H9 (cell line): ENCODE results near the gene SLC17A3. TPM values are rescaled to one million over a fixed set of nuclear protein-coding genes. Genes with fewer than 3 reads are reported as not detected.

Experiments
- DNase-seq: peaks from one replicate; pipeline ENCODE4 v3.0.0-alpha.2; 2017
- H2AFZ ChIP-seq: one replicate; pipeline ENCODE4 v1.6.1; 2013; ENCODE audit warnings: mild to moderate bottlenecking, low read length, control low read depth, moderate library complexity
- H2AK5ac ChIP-seq: 2 replicates; pipeline ENCODE4 v1.6.1; 2013; ENCODE audit warnings: low read length, control low read depth, mixed read lengths; ENCODE audit not compliant: insufficient read length
- H2BK120ac ChIP-seq: one replicate; pipeline ENCODE4 v1.6.1; 2013; ENCODE audit warnings: low read depth, mild to moderate bottlenecking, low read length, control low read depth, inconsistent platforms; ENCODE audit not compliant: poor library complexity, severe bottlenecking
- H2BK12ac ChIP-seq: 2 replicates; pipeline ENCODE4 v1.6.1; 2013; ENCODE audit warnings: low read length, control low read depth, mixed read lengths, low read depth; ENCODE audit not compliant: insufficient read length
- H2BK15ac ChIP-seq: 2 replicates; pipeline ENCODE4 v1.6.1; 2013; ENCODE audit warnings: low read depth, low read length, control low read depth
- H2BK20ac ChIP-seq: one replicate; pipeline ENCODE4 v1.6.1; 2013; ENCODE audit warnings: low read depth, mild to moderate bottlenecking, low read length, control low read depth, inconsistent platforms; ENCODE audit not compliant: poor library complexity, severe bottlenecking
- H2BK5ac ChIP-seq: 2 replicates; pipeline ENCODE4 v1.6.1; 2013; ENCODE audit warnings: low read length, control low read depth, mixed read lengths; ENCODE audit not compliant: insufficient read length
- H3K14ac ChIP-seq: 2 replicates; pipeline ENCODE4 v1.6.1; 2013; ENCODE audit warnings: low read length, control low read depth; ENCODE audit not compliant: insufficient read depth
- H3K18ac ChIP-seq: 2 replicates; pipeline ENCODE4 v1.6.1; 2013; ENCODE audit warnings: low read depth, mild to moderate bottlenecking, mixed read lengths, low read length, control low read depth; ENCODE audit not compliant: insufficient read length
- H3K23ac ChIP-seq: 2 replicates; pipeline ENCODE4 v1.6.1; 2013; ENCODE audit warnings: low read length, control low read depth, mixed read lengths, low read depth; ENCODE audit not compliant: insufficient read length
- H3K23me2 ChIP-seq: 2 replicates; pipeline ENCODE4 v1.6.1; 2013; ENCODE audit warnings: low read depth, mild to moderate bottlenecking, mixed read lengths, low read length, control low read depth; ENCODE audit not compliant: insufficient read length, poor library complexity, severe bottlenecking
- H3K27ac ChIP-seq: 2 replicates; pipeline ENCODE4 v1.5.1; 2013; ENCODE audit warnings: low read length, control low read depth, mixed read lengths, low read depth; ENCODE audit not compliant: insufficient read length
- H3K27me3 ChIP-seq: 2 replicates; pipeline ENCODE4 v1.6.1; 2013; ENCODE audit warnings: low read length, control low read depth, inconsistent platforms; ENCODE audit not compliant: insufficient read depth
- H3K4ac ChIP-seq: 2 replicates; pipeline ENCODE4 v1.6.1; 2013; ENCODE audit warnings: low read depth, mild to moderate bottlenecking, control low read depth, inconsistent platforms, low read length, moderate library complexity
- H3K4me1 ChIP-seq: 2 replicates; pipeline ENCODE4 v1.6.1; 2013; ENCODE audit warnings: low read length, control low read depth, inconsistent platforms; ENCODE audit not compliant: insufficient read depth
- H3K4me2 ChIP-seq: 2 replicates; pipeline ENCODE4 v1.6.1; 2013; ENCODE audit warnings: low read length, control low read depth, mixed read lengths; ENCODE audit not compliant: insufficient read length, insufficient read depth
- H3K56ac ChIP-seq: 2 replicates; pipeline ENCODE4 v1.6.1; 2013; ENCODE audit warnings: low read depth, mild to moderate bottlenecking, mixed read lengths, low read length, control low read depth; ENCODE audit not compliant: insufficient read length
- H3K79me1 ChIP-seq: 2 replicates; pipeline ENCODE4 v1.6.1; 2013; ENCODE audit warnings: low read depth, mild to moderate bottlenecking, moderate library complexity, low read length, control low read depth, inconsistent platforms; ENCODE audit not compliant: insufficient read depth, poor library complexity, severe bottlenecking
- H3K79me2 ChIP-seq: 2 replicates; pipeline ENCODE4 v1.6.1; 2013; ENCODE audit warnings: low read length, control low read depth, inconsistent platforms; ENCODE audit not compliant: insufficient read depth
- H3K9ac ChIP-seq: 2 replicates; pipeline ENCODE4 v1.6.1; 2013; ENCODE audit warnings: low read length, control low read depth, mixed read lengths; ENCODE audit not compliant: insufficient read length; ENCODE audit errors: extremely low read depth
- H3K9me3 ChIP-seq: one replicate; pipeline ENCODE4 v1.6.1; 2013; ENCODE audit warnings: low read depth, low read length, inconsistent platforms; ENCODE audit not compliant: control insufficient read depth
- H3T11ph ChIP-seq: one replicate; pipeline ENCODE4 v1.6.1; 2013; ENCODE audit warnings: mild to moderate bottlenecking, low read length, control low read depth, inconsistent platforms
- H4K20me1 ChIP-seq: one replicate; pipeline ENCODE4 v1.6.1; 2013; ENCODE audit not compliant: control insufficient read depth, insufficient read length, insufficient read depth
- H4K5ac ChIP-seq: 2 replicates; pipeline ENCODE4 v1.6.1; 2013; ENCODE audit warnings: low read depth, mild to moderate bottlenecking, mixed read lengths, low read length, control low read depth; ENCODE audit not compliant: insufficient read length
- H4K8ac ChIP-seq: replicated peaks from 2 replicates; pipeline ENCODE4 v1.6.1; 2013; ENCODE audit warnings: low read length, control low read depth, mixed read lengths, low read depth; ENCODE audit not compliant: insufficient read length
- H4K91ac ChIP-seq: 2 replicates; pipeline ENCODE4 v1.6.1; 2013; ENCODE audit warnings: low read depth, mild to moderate bottlenecking, moderate library complexity, mixed read lengths, low read length, control low read depth; ENCODE audit not compliant: insufficient read length
- H3K27ac Mint-ChIP-seq, 3 experiments: 2 replicates in 2 of 3; 3 replicates in 1 of 3; pipeline ENCODE4 v1.8.0; 2020 to 2021; ENCODE audit warnings: mixed read lengths in 3 of 3, mild to moderate bottlenecking in 1 of 3, moderate library complexity in 1 of 3
- H3K27me3 Mint-ChIP-seq: 2 replicates; pipeline ENCODE4 v1.8.0; 2021; ENCODE audit warnings: low read depth, mild to moderate bottlenecking, moderate library complexity, mixed read lengths
- H3K36me3 Mint-ChIP-seq, 3 experiments: 2 replicates in 2 of 3; 3 replicates in 1 of 3; pipeline ENCODE4 v1.8.0; 2020 to 2021; ENCODE audit warnings: low read depth in 3 of 3, mixed read lengths in 3 of 3; ENCODE audit not compliant: insufficient read depth in 1 of 3
- H3K4me1 Mint-ChIP-seq, 2 experiments: 2 replicates each; pipeline ENCODE4 v1.8.0; 2020; ENCODE audit warnings: mixed read lengths in 2 of 2
- H3K4me3 Mint-ChIP-seq, 2 experiments: 2 replicates in 1 of 2; 3 replicates in 1 of 2; pipeline ENCODE4 v1.8.0; 2020 to 2021; ENCODE audit warnings: mild to moderate bottlenecking in 2 of 2, mixed read lengths in 2 of 2, moderate library complexity in 1 of 2
- H3K9me3 Mint-ChIP-seq, 2 experiments: 2 replicates in 1 of 2; 3 replicates in 1 of 2; pipeline ENCODE4 v1.8.0; 2020; ENCODE audit warnings: mild to moderate bottlenecking in 2 of 2, mixed read lengths in 2 of 2, moderate library complexity in 1 of 2
- CTCF ChIP-seq: fragments of 200-600 bp; sonication (generic); conservative IDR thresholded peaks from 3 replicates; pipeline ENCODE4 v1.8.0; 2021; ENCODE audit warnings: antibody characterized with exemption, mild to moderate bottlenecking
- WGBS: extraction: QIAGEN DNeasy Blood & Tissue Kit; methylation state at CpG from one replicate; pipeline ENCODE4 v1.1.7; 2013; ENCODE audit warnings: missing lambda C conversion rate, low lambda C conversion rate, mixed read lengths; ENCODE audit not compliant: insufficient read length; ENCODE audit errors: extremely low coverage; 5-methylcytosine and 5-hydroxymethylcytosine counted together
- total RNA-seq: library from RNA; stranded (reverse); gene quantifications from 2 replicates; pipeline ENCODE4 v1.2.1, GENCODE V29; 2021

Gene SLC17A3
- total RNA-seq, 1 experiment from 2014 or later: not detected

GRCh38 chr6:25830458-25830857, 43.6 kb downstream of the SLC17A3 start:
- H2BK20ac ChIP-seq: no peak overlapping the region
- no peak overlapping the region for H2AFZ ChIP-seq
- H3K4me1 ChIP-seq: no peaks in the 10 kb centered on the region
- no peak overlapping the region for H4K5ac ChIP-seq
- H3K23ac ChIP-seq: no peak overlapping the region
- Mint-ChIP-seq H3K9me3 (0 out of 5 replicates have a peak, but pooled peaks cover 0 to 2% of the 10 kb centered on the region in 2 experiments), H3K4me1 (no peaks in the 10 kb centered on the region), H3K4me3 (no peak overlapping the region), H3K36me3 (no peaks in the 10 kb centered on the region), H3K27me3 (no peaks in the 10 kb centered on the region), H3K27ac (no peak overlapping the region)
- H2BK120ac ChIP-seq: no peak overlapping the region
- H2AK5ac ChIP-seq: no peak overlapping the region
- no peaks in the 10 kb centered on the region for H3K79me1 ChIP-seq
- TF ChIP-seq CTCF: no peak
- H3K56ac ChIP-seq: no peak overlapping the region
- no peak overlapping the region for H2BK12ac ChIP-seq
- no peak overlapping the region for H4K8ac ChIP-seq
- no peaks in the 10 kb centered on the region for H3K27me3 ChIP-seq
- H3K27ac ChIP-seq: no peak overlapping the region
- H4K20me1 ChIP-seq: no peaks in the 10 kb centered on the region
- no peak overlapping the region for H3K4ac ChIP-seq
- H3K79me2 ChIP-seq: no peaks in the 10 kb centered on the region
- no peak overlapping the region for H3K4me2 ChIP-seq
- no peak overlapping the region for H3K14ac ChIP-seq
- H3K23me2 ChIP-seq: no peaks in the 10 kb centered on the region
- H3K9me3 ChIP-seq: no peaks in the 10 kb centered on the region
- no peak overlapping the region for H4K91ac ChIP-seq
- no peak overlapping the region for H2BK5ac ChIP-seq
- no peak overlapping the region for H3T11ph ChIP-seq
- H3K9ac ChIP-seq: no peak overlapping the region
- no peak for DNase-seq
- WGBS: no CpG with 5 or more reads among the region's 4 CpGs
- no peak overlapping the region for H2BK15ac ChIP-seq
- H3K18ac ChIP-seq: no peak overlapping the region
